Activated naive CD8-positive, alpha-beta T cell treated with anti-CD3 and anti-CD28 coated beads, Interleukin-2, amount 50 U/mL, for 24 hours (primary cell): Measurements from ENCODE around the gene UBASH3A.

Source experiments
- ATAC-seq: fragments of 150-1000 bp; cut with Tn5 transposase; one replicate; pipeline ENCODE4 v1.10.0; 2021
- DNase-seq: peaks from one replicate; pipeline ENCODE4 v3.0.0; 2021
- H3K27ac Mint-ChIP-seq: one replicate; pipeline ENCODE4 v1.8.0; 2021; ENCODE audit warnings: mild to moderate bottlenecking, mixed read lengths
- H3K27me3 Mint-ChIP-seq: one replicate; pipeline ENCODE4 v1.8.0; 2021; ENCODE audit warnings: mixed read lengths
- H3K36me3 Mint-ChIP-seq: one replicate; pipeline ENCODE4 v1.8.0; 2021; ENCODE audit warnings: low read depth, mixed read lengths
- H3K4me1 Mint-ChIP-seq: one replicate; pipeline ENCODE4 v1.8.0; 2021; ENCODE audit warnings: mixed read lengths
- H3K4me3 Mint-ChIP-seq: one replicate; pipeline ENCODE4 v1.8.0; 2021; ENCODE audit warnings: mild to moderate bottlenecking, moderate library complexity, mixed read lengths
- H3K9me3 Mint-ChIP-seq: one replicate; pipeline ENCODE4 v1.8.0; 2021; ENCODE audit warnings: mixed read lengths

Gene UBASH3A

DNA sequence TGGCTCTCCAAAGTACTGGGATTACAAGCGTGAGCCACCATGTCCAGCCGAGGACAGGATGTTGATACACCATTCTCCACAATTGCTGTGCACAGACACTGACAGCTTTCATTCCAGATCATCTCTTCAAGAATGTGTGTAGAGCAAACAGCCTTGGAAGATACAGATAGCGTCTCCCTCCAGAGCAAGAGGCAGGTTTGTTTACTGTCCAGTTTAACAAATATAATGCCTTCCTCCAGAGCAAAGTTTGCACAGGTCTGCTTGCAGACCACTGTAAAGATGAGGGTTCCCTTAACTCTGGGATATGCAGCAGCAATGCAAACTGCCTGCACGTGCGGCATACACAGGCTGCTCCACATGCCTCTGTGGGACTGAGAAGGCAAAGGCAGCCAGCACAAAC, 12.4 kb upstream of the UBASH3A start:
- peaks cover 56% of the 10 kb centered on the region for H3K36me3 Mint-ChIP-seq
- no peaks in the 10 kb centered on the region for H3K9me3 Mint-ChIP-seq
- ATAC-seq (no peak), DNase-seq (no peak)
- no peak overlapping the region for H3K4me3 Mint-ChIP-seq
- peaks cover 78% of the 10 kb centered on the region for H3K4me1 Mint-ChIP-seq
- peaks cover 5% of the 10 kb centered on the region for H3K27me3 Mint-ChIP-seq
- H3K27ac Mint-ChIP-seq, result no peak overlapping the region

DNA sequence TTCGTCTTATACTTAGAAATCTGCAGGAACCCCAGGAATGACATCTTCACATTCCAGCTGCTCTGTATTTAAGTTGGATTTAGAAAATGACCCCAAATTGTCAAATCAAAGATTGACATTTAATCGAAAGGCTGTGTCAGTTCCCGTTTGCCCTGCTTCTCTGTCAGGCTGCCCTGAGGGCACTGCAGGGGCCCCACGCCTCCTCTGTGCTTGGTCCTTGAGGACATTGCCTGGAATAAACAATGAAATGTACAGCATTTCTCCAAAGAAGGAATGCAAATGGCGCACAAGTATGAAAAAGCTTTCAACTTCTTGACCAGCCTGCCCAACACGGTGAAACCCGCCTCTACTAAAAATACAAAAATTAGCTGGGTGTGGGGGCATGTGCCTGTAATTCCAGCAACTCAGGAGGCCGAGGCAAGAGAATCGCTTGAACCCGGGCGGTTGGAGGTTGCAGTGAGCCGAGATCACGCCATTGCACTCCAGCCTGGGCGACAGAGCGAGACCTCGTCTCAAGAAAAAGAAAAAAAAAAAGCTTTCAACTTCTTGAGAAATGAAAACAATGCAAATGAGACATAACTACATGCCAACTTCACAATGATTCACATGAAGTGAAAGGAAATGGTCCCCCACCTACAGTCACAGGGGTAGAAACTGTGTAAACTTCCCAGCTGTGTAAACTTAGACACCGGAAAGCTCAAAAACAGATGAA, 10.8 kb upstream of the UBASH3A start:
- peaks cover 79% of the 10 kb centered on the region for H3K4me1 Mint-ChIP-seq
- peak overlapping the region; percentile 55 for H3K4me3 Mint-ChIP-seq
- no peaks in the 10 kb centered on the region for H3K9me3 Mint-ChIP-seq
- H3K27ac Mint-ChIP-seq, result peak overlapping the region; percentile 81
- peaks cover 5% of the 10 kb centered on the region for H3K27me3 Mint-ChIP-seq
- DNase-seq (no peak), ATAC-seq (peak; percentile 96)
- peaks cover 49% of the 10 kb centered on the region for H3K36me3 Mint-ChIP-seq

DNA sequence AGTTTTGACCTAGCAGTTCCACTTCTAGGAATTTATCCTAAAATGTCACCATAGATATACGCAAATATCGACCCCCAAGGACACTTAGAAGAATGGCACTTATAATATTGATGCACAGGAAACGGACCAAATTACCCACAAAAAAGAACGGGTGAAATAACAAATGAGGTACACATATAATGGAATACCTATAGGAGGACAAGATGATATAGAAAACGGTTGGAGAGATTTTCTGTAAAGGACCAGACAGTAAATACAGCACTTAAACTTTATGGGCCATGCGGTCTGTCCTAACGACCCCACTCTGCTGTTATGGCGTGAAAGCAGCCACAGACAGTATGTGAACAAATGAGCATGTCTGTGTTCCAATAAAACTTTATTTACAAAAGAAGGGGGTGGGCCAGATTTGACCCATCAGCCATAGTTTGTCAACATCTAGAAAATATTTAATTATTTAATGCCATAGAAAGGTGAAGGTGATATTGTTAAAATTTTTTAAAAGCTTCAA, 10.2 kb upstream of the UBASH3A start:
- ATAC-seq (peak; percentile 22), DNase-seq (no peak)
- peaks cover 46% of the 10 kb centered on the region for H3K36me3 Mint-ChIP-seq
- peak overlapping the region; percentile 55 for H3K4me3 Mint-ChIP-seq
- no peaks in the 10 kb centered on the region for H3K9me3 Mint-ChIP-seq
- H3K27me3 Mint-ChIP-seq, result peaks cover 5% of the 10 kb centered on the region
- peaks cover 79% of the 10 kb centered on the region for H3K4me1 Mint-ChIP-seq
- peak overlapping the region; percentile 81 for H3K27ac Mint-ChIP-seq

DNA sequence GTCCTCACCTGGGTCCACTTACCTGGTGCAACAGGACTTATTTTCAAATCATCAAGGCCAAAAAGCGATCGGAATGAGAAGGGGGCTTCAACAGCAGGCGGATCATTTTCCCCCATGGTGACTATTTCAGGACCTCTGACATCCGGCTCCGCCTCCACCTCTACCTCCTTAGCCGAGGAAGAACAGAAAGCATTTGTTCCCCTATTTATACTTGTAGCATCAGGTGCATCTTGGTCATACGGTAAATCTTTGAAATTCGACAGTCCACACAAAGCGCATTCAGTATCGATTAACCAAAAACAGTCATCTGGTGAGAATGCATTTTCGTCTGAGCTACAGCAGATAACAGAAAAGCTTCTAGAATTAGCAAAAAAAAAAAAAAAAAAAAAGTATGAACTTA, 8.4 kb upstream of the UBASH3A start:
- no peaks in the 10 kb centered on the region for H3K9me3 Mint-ChIP-seq
- H3K4me1 Mint-ChIP-seq, result peaks cover 79% of the 10 kb centered on the region
- no peak overlapping the region for H3K27ac Mint-ChIP-seq
- peaks cover 7% of the 10 kb centered on the region for H3K27me3 Mint-ChIP-seq
- DNase-seq (no peak), ATAC-seq (no peak)
- H3K36me3 Mint-ChIP-seq, result peaks cover 38% of the 10 kb centered on the region
- no peak overlapping the region for H3K4me3 Mint-ChIP-seq

DNA sequence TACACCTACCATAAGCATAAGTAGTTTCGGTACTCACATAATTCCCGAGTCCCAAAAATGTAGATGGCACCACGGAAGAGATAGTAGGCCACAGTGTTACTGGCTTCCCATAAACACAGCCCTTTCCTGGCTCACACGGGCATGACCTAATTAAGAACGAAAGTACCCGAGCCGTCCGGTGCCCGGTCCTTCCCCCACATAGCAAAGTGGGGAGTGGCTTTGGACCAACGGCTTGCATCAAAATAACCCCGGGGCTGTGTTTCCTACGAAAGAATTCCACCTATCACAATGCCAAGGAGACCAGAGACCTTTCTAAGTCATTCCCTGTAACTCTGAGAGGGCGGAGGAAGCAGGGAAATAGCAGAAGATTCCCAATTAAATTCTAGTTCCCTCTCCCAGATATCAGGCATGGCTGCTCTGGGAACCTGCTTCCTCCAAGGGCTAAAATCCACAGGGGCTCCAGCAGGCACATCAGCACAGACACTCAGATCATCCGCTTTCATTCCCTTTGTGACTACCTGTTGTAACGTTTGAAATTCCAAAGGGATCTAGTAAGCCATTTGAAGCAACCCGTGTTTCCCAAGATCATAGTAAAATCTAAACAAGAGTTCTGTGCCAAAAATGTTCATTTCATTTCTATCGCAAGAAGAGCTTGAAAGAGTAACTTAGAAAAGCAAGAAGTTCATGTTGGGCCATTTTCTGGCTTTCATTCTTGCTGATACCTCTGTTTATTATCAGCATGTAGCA, 7.6 kb upstream of the UBASH3A start, which contains the start of gene TMPRSS3:
Gene TMPRSS3, minus strand, starts transcription at position 148 of the 747 bp plus-strand sequence. CDS start 635 bp downstream, outside the sequence.
- DNase-seq (no peak), ATAC-seq (no peak)
- no peaks in the 10 kb centered on the region for H3K9me3 Mint-ChIP-seq
- peaks cover 36% of the 10 kb centered on the region for H3K36me3 Mint-ChIP-seq
- peaks cover 5% of the 10 kb centered on the region for H3K27me3 Mint-ChIP-seq
- H3K27ac Mint-ChIP-seq, result no peak within 1 kb of the TSS
- H3K4me1 Mint-ChIP-seq, result peaks cover 78% of the 10 kb centered on the region
- H3K4me3 Mint-ChIP-seq, result no peak within 1 kb of the TSS

DNA sequence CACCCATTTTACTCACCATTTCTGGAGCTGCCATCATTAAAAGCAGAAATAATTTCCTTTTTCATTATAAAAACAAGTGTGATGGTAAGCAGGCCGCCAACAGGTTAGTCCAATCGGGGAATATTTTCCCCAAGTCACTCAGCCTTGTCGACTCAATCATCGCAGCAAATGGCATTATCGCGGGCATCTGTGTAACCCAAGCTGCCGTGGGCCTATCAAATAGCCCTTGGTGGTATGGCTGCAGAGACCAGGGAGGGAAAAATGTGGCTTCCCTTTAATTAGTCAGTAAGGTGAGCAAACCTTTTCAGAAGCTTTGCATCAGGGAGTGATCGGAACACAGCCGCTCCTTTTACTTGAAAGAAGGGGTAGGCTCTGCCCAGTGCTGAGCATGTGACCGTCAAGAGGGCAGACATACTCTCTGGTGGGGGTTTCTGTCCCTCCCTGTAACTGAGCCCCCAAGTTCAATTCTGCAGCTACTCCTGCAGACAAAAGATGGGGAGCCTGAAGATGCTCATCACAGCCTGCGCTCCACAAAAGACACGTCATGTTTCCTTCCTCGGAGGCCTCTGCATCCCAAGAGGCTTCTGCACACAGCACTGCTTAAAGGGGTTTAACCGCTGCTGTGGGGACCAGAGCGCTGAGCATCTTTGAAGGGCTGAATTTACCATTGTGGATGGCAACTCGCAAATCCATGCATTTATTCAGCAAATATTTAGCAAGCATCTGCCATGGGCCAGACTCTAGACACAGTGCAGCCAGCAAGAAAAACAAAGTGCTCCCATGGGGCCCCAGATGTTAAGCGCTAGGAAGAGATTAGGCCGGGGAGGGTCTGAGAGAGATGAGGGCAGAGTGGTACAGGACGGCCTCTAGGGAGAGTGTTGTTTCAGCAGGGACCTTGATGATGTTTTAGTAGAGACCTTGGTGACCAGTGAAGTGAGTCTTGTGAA, 6.6 kb upstream of the UBASH3A start:
- Mint-ChIP-seq H3K36me3 (peaks cover 37% of the 10 kb centered on the region), H3K27ac (peak overlapping the region; percentile 31), H3K9me3 (peaks cover 8% of the 10 kb centered on the region), H3K4me3 (no peak overlapping the region), H3K4me1 (peaks cover 80% of the 10 kb centered on the region), H3K27me3 (peaks cover 4% of the 10 kb centered on the region)
- ATAC-seq (no peak), DNase-seq (no peak)

DNA sequence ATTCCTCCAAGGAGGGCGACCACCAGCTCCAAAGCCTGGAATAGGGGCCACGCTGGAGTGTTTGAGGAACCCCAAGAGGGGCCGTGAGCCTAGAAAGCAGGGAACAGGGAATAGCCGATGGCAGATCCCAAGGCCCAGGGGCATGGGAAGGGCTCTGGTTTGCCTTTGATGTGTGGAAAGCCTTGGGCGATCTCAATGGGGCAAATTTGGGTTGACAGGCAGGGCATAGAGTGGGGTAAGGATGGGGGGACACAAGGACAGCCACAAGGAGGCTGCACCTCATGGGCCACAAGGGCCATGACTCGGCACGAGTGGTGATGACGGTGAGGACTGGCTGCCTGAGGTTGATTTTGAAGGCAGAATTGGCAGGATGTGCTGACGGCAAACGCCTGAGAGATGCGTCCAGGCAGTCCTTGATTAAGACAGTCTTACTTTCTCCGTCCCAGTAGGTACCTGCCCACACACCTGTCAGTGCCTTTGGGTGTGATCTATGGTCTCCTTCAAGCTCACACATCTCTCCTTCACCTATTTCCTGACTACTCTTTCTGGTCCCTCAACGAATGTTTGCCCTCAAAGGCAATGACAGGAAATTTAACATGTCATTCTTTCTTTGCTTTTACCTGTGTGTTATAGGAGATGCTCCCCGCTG, 5.8 kb upstream of the UBASH3A start:
- no peak for ATAC-seq
- H3K4me3 Mint-ChIP-seq, result no peak overlapping the region
- H3K4me1 Mint-ChIP-seq, result peaks cover 78% of the 10 kb centered on the region
- no peak for DNase-seq
- peaks cover 10% of the 10 kb centered on the region for H3K9me3 Mint-ChIP-seq
- peaks cover 1% of the 10 kb centered on the region for H3K27me3 Mint-ChIP-seq
- peaks cover 36% of the 10 kb centered on the region for H3K36me3 Mint-ChIP-seq
- H3K27ac Mint-ChIP-seq, result peak overlapping the region; percentile 53

DNA sequence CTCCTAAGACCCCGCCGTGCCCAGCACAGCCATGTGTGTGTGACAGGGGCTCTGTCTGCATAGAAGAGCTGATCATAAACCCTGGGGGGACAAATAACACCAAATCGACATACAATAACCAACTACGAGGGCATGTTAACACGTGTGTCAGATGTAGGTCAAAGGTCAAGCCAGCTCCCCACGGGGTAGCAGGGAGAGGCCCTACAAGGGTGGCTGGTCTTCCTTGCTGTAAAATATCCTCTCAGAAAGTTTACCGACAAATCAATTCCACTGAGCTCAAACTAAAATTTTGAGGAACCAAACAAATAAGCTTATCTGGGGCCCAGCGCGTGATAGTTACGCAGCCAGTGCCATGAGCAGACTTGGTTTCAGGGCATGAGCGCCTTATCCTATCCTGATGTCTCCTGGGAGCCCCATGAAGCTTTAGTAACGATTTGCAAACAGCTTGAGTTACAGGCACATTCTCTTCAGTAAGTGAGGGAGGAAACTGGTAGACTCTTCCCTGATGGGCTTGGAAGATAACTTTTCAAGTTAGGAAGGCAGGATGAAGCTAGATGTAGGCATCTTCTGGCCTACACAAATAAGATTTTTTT, 5.2 kb upstream of the UBASH3A start:
- ATAC-seq (no peak), DNase-seq (no peak)
- Mint-ChIP-seq H3K4me3 (peak overlapping the region; percentile 2), H3K27ac (peak overlapping the region; percentile 53), H3K27me3 (peaks cover 1% of the 10 kb centered on the region), H3K36me3 (peaks cover 36% of the 10 kb centered on the region), H3K9me3 (peaks cover 10% of the 10 kb centered on the region), H3K4me1 (peaks cover 77% of the 10 kb centered on the region)

DNA sequence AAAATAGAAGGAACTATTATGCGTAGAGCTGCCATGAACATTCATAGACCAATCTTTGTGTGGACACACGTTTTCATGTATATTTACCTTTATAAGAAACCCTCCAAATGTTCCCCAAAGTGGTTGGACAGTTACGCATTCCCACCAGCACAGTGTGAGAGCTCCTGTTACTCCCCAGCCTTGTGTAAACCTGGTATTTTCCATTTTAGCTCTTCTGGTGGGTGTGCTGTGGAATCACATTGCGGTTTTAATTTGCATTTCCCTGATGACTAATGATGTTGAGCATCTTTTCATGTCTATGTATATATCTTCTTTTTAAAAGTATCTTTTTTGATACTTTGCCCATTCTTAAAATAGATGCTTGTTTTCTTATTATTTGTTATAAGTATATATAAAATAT, 3.2 kb upstream of the UBASH3A start:
- Mint-ChIP-seq H3K36me3 (peaks cover 45% of the 10 kb centered on the region), H3K9me3 (peaks cover 10% of the 10 kb centered on the region), H3K4me1 (peaks cover 67% of the 10 kb centered on the region), H3K4me3 (peak overlapping the region; percentile 64), H3K27me3 (peaks cover 1% of the 10 kb centered on the region), H3K27ac (peak overlapping the region; percentile 61)
- ATAC-seq (peak; percentile 66), DNase-seq (no peak)

DNA sequence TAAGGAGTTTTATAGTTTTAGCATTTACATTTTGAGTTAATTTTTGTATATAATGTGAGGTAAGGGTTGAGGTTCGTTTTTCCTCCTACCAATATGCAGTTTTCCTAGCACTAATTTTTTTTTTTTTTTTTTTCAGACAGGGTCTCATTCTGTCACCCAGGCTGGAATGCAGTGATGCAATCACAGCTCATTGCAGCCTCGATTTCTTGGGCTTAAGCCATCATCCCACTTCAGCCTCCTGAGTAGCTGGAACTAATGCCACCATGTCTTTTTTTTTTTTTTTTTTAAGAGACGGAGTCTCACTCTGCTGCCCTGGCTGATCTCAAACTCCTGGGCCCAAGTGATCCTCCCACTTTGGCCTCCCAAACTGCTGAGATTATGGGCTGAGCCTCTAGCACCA, 2.5 kb upstream of the UBASH3A start:
- H3K27ac Mint-ChIP-seq, result peak overlapping the region; percentile 61
- H3K4me3 Mint-ChIP-seq, result peak overlapping the region; percentile 36
- H3K27me3 Mint-ChIP-seq, result peaks cover 1% of the 10 kb centered on the region
- peaks cover 67% of the 10 kb centered on the region for H3K4me1 Mint-ChIP-seq
- H3K36me3 Mint-ChIP-seq, result peaks cover 52% of the 10 kb centered on the region
- no peak for ATAC-seq
- peaks cover 10% of the 10 kb centered on the region for H3K9me3 Mint-ChIP-seq
- no peak for DNase-seq

DNA sequence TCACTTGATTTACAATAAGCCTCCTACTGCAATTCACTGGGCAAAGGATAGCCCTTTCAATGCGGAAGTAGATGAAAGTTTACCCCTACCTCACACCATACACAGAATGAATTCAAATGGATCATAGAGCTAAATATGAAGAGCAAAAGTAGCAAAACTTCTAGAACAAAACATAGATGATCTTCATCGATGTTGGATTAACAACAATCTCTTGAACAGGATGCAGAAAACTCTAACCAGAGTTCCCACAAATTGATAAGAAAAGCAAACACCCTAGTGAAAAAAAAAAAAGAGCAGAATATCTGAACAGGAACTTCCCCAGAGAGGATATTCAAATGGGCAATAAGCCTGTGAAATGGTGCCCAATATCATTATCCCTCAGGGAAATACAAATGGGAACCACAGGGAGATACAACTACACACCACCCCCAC, 1.9 kb upstream of the UBASH3A start:
- H3K4me1 Mint-ChIP-seq, result peaks cover 67% of the 10 kb centered on the region
- H3K36me3 Mint-ChIP-seq, result peaks cover 58% of the 10 kb centered on the region
- H3K27me3 Mint-ChIP-seq, result peaks cover 1% of the 10 kb centered on the region
- DNase-seq, result no peak
- ATAC-seq, result no peak
- H3K27ac Mint-ChIP-seq, result peak overlapping the region; percentile 61
- peak overlapping the region; percentile 36 for H3K4me3 Mint-ChIP-seq
- peaks cover 10% of the 10 kb centered on the region for H3K9me3 Mint-ChIP-seq

DNA sequence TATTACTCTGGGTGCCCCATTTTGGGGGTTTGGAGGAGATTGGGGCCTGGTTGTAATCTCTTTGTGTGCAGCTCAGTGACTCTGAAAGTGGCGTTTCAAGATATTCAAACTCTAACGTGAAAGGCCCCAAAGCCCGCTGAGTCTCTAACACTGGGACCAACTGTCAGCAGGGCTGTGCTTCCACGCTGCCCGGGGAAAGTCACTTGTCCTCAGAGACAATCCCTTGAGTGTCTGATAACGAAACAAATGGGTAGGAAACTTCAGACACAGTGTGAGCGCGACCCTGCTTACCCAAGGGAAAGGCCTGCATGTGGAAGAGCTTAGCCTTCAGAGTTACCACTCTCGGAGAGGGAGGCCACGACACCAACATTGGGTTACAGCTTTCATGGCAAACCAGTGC, 837 bp downstream of the UBASH3A start:
- Mint-ChIP-seq H3K36me3 (peaks cover 59% of the 10 kb centered on the region), H3K9me3 (peaks cover 10% of the 10 kb centered on the region), H3K4me3 (peak overlapping the region; percentile 98), H3K27me3 (no peaks in the 10 kb centered on the region), H3K4me1 (peaks cover 68% of the 10 kb centered on the region), H3K27ac (peak overlapping the region; percentile 97)
- DNase-seq, result no peak
- peak; percentile 11 for ATAC-seq
